Lower lobe of right lung (tissue), 2 donors: ENCODE data around the gene SNW1. TPM values are rescaled to one million over a fixed set of nuclear protein-coding genes. Genes with fewer than 3 reads are reported as not detected.

Experiments used
- ATAC-seq, 2 donors: fragments of 200-7000 bp; cut with Tn5 transposase; one replicate each; pipeline ENCODE4 v1.9.1; 2020 to 2022; ENCODE audit warnings: mild to moderate bottlenecking in 2 of 2, moderate library complexity in 2 of 2
- DNase-seq: peaks from one replicate; pipeline ENCODE4 v3.0.0-alpha.2; 2020
- H3K27ac ChIP-seq: fragments of 200-600 bp; one replicate; pipeline ENCODE4 v1.8.0; 2022
- H3K27me3 ChIP-seq: fragments of 200-600 bp; one replicate; pipeline ENCODE4 v1.8.0; 2022; ENCODE audit warnings: low read depth
- H3K36me3 ChIP-seq: fragments of 200-600 bp; one replicate; pipeline ENCODE4 v1.8.0; 2022; ENCODE audit warnings: mild to moderate bottlenecking
- H3K4me1 ChIP-seq: fragments of 200-600 bp; one replicate; pipeline ENCODE4 v1.8.0; 2022
- H3K4me3 ChIP-seq: fragments of 200-600 bp; one replicate; pipeline ENCODE4 v1.8.0; 2022; ENCODE audit warnings: mild to moderate bottlenecking
- H3K9me3 ChIP-seq: fragments of 200-600 bp; one replicate; pipeline ENCODE4 v1.8.0; 2022
- intact Hi-C: fragments of 100-400 bp; cut with DNase I; formaldehyde crosslinking; loops from one replicate; pipeline ENCODE4 v1.11.0; 2022
- total RNA-seq: library from RNA; stranded (reverse); fragmentation: NEBNext Ultra II Directional; extraction: Animal tissue kit (Norgen Biotek cat#: 25700); gene quantifications from one replicate; pipeline ENCODE4 v1.2.1, GENCODE V29; 2021
- TF ChIP-seq, protein P1 (sequence below): fragments of 200-600 bp; IDR thresholded peaks from one replicate; pipeline ENCODE4 v1.8.0; 2022; ENCODE audit warnings: antibody characterized with exemption, mild to moderate bottlenecking
- donor health status: DM: no; HTN: yes; CAD: no; lungs with severe emphysema.

The SNW1 gene
- total RNA-seq, 1 donor from 2014 or later: 61.7 TPM

DNA sequence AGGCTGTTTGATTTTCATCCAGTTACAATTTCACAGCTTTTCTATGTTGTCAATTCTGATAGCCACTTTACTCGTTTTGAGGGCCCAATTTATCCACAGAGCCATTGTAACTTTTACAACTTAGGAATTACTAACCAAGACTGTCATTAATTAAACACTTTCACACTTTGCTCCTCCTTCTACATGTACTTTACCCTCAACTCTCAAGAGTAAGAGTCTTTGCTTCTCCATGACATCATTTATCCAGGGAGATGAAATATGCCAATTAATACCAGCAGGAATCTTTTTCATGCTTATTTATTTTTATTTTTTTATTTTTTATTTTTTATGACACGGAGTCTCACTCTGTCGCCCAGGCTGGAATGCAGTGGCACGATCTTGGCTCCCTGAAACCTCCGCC lies 39.5 kb downstream of the SNW1 start:
- DNase-seq (no peak), ATAC-seq (no peak)
- H3K27ac ChIP-seq: no peak overlapping the region
- TF ChIP-seq, protein P1, sequence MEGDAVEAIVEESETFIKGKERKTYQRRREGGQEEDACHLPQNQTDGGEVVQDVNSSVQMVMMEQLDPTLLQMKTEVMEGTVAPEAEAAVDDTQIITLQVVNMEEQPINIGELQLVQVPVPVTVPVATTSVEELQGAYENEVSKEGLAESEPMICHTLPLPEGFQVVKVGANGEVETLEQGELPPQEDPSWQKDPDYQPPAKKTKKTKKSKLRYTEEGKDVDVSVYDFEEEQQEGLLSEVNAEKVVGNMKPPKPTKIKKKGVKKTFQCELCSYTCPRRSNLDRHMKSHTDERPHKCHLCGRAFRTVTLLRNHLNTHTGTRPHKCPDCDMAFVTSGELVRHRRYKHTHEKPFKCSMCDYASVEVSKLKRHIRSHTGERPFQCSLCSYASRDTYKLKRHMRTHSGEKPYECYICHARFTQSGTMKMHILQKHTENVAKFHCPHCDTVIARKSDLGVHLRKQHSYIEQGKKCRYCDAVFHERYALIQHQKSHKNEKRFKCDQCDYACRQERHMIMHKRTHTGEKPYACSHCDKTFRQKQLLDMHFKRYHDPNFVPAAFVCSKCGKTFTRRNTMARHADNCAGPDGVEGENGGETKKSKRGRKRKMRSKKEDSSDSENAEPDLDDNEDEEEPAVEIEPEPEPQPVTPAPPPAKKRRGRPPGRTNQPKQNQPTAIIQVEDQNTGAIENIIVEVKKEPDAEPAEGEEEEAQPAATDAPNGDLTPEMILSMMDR: no peak
- peaks cover 100% of the 10 kb centered on the region for H3K36me3 ChIP-seq
- H3K4me1 ChIP-seq: no peaks in the 10 kb centered on the region
- H3K4me3 ChIP-seq: no peak overlapping the region
- no peaks in the 10 kb centered on the region for H3K9me3 ChIP-seq
- intact Hi-C loops: no loop called here
- no peaks in the 10 kb centered on the region for H3K27me3 ChIP-seq

DNA sequence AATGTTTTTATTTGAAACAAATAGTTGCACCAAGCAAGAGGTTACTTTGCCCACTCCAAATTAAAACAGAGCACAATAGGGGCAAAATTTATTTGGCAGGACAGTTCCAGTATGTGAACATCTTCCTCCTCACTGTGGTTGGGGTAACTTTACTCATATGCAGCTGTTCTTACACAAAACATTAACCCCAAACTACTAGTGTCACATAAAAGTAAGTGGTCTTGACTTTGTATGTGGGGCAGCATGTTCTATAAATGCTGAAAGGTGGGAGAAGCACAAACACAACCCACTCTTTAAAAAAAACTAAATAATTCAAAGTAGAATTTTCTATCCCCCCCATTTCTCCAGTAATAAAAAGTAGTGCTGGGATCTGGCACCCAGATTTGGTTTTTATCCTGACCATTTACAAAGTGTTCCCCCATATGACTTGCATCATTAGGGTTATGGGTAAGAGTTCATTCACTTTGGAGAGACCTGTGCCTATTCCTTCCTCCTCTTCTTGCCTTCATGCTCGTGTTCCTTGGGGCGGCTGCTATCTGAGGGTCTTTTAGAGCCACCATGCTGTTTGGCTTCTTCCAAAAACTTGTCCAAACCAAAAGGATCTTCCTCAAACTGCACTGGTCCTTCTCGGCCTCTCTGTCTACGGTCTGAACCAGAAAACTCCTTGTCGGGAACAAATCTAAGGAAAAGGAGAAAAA lies 43.2 kb downstream of the SNW1 start:
- intact Hi-C loops: no loop called here
- TF ChIP-seq, protein P1: no peak
- H3K27me3 ChIP-seq: no peaks in the 10 kb centered on the region
- no peak overlapping the region for H3K27ac ChIP-seq
- no peak overlapping the region for H3K4me3 ChIP-seq
- H3K4me1 ChIP-seq: no peaks in the 10 kb centered on the region
- no peaks in the 10 kb centered on the region for H3K9me3 ChIP-seq
- ATAC-seq (no peak), DNase-seq (no peak)
- H3K36me3 ChIP-seq: peaks cover 100% of the 10 kb centered on the region

DNA sequence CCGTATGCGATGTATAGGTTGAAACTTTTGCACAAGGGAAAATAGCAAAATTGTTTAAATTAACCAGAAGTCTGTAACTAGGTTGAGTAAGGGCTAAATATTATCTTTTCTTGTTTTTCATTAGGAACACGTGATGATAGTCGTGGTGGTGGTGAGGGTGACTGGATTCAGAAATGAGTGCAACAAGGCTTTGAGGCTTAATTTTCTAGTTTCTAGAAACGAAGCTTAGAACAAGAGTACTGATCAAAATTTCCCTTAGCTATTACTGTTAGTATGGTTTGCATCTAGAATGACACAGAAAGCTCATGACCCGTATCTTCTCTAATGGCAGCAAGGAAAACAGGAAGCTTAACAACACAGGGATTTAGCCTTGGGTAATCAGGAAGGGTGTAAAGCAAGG lies 46.0 kb downstream of the SNW1 start:
- H3K9me3 ChIP-seq: no peaks in the 10 kb centered on the region
- H3K36me3 ChIP-seq: peaks cover 100% of the 10 kb centered on the region
- intact Hi-C loops: no loop called here
- no peak for ATAC-seq
- H3K27ac ChIP-seq: no peak overlapping the region
- TF ChIP-seq, protein P1: no peak
- H3K4me3 ChIP-seq: no peak overlapping the region
- H3K4me1 ChIP-seq: peaks cover 3% of the 10 kb centered on the region
- DNase-seq: no peak
- H3K27me3 ChIP-seq: no peaks in the 10 kb centered on the region

DNA sequence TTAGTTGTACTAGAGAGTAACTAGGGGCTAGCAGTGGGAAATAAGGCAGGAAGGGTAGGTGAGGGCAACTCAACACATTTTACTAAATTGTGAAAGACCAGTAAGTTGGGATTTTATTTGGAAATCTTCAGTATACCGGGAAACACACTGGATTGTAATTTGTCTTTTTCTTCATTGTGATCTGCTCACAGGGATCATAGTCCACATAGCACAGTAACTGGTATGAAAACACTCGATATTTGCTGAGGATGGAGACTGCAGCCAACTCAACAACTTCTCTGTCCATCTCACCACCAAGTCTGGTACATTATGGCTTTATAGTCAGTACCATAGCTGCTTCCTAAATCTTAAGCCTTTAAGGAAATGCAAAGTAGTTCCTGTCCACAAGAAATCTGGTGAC lies 50.6 kb downstream of the SNW1 start:
- Histone ChIP-seq H3K36me3 (peaks cover 55% of the 10 kb centered on the region), H3K9me3 (no peaks in the 10 kb centered on the region), H3K27me3 (no peaks in the 10 kb centered on the region), H3K4me3 (no peak overlapping the region), H3K27ac (no peak overlapping the region), H3K4me1 (peaks cover 31% of the 10 kb centered on the region)
- DNase-seq: no peak
- TF ChIP-seq, protein P1: no peak
- ATAC-seq: no peak
- intact Hi-C loops: no loop called here

DNA sequence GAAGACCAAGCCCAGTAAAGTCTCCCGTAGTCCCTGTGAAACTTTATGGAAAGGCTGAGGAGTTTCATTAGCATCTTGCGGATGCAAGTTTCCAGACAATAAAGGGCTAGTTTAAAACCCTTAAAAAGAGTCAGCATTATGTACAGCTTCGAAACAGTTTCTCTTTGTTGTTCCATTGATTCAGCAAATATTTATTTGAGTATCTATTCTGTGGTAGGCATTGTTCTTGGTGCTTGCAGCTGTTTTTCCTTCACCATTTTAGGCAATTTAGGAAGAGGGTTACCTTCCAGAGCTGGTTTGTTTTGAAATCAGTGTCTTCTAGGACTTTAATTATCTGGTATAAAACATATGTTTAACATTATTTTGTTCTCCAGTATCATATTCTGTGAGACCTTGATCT lies 51.5 kb downstream of the SNW1 start:
- H3K36me3 ChIP-seq: peaks cover 52% of the 10 kb centered on the region
- H3K27me3 ChIP-seq: no peaks in the 10 kb centered on the region
- no peak for ATAC-seq
- TF ChIP-seq, protein P1: no peak
- intact Hi-C loops: no loop called here
- peak overlapping the region; percentile 96 for H3K4me3 ChIP-seq
- H3K9me3 ChIP-seq: no peaks in the 10 kb centered on the region
- peaks cover 31% of the 10 kb centered on the region for H3K4me1 ChIP-seq
- DNase-seq: no peak
- no peak overlapping the region for H3K27ac ChIP-seq
